Testis (tissue), 3 donors: ENCODE measurements around the gene FAM107B. TPM values are rescaled to one million over a fixed set of nuclear protein-coding genes. Genes with fewer than 3 reads are reported as not detected.

Source experiments
- DNase-seq: peaks from one replicate; pipeline ENCODE4 v3.0.0-alpha.2; 2019
- H3K27ac ChIP-seq, 2 donors: fragments of 200-600 bp; sonication (generic); one replicate each; pipeline ENCODE4 v1.5.1; 2019
- H3K27me3 ChIP-seq: fragments of 200-600 bp; sonication (generic); one replicate; pipeline ENCODE4 v1.5.1; 2019
- H3K36me3 ChIP-seq: fragments of 200-600 bp; sonication (generic); one replicate; pipeline ENCODE4 v1.5.1; 2017; ENCODE audit warnings: low read depth; ENCODE audit errors: missing control alignments
- H3K4me1 ChIP-seq: fragments of 200-600 bp; sonication (generic); one replicate; pipeline ENCODE4 v1.5.1; 2019
- H3K4me3 ChIP-seq, 2 donors: fragments of 200-600 bp; sonication (generic); one replicate each; pipeline ENCODE4 v1.5.1; 2017 to 2019
- H3K9me3 ChIP-seq: fragments of 200-600 bp; sonication (generic); one replicate; pipeline ENCODE4 v1.5.1; 2017
- CTCF ChIP-seq, 3 experiments: fragments of 450-650 bp in 2 of 3; fragments of 200-600 bp in 1 of 3; sonication (generic) in 1 of 3; IDR thresholded peaks; one replicate each; pipeline ENCODE4 v1.5.1; 2016 to 2019; ENCODE audit warnings: antibody characterized with exemption in 3 of 3, mild to moderate bottlenecking in 2 of 3, moderate library complexity in 1 of 3
- POLR2A ChIP-seq: fragments of 450-650 bp; IDR thresholded peaks from one replicate; pipeline ENCODE4 v1.6.1; 2017; ENCODE audit warnings: antibody characterized with exemption, mild to moderate bottlenecking, moderate library complexity
- WGBS, 2 donors: methylation state at CpG; one replicate each; pipeline ENCODE4 v1.1.5; 2018; 5-methylcytosine and 5-hydroxymethylcytosine counted together
- intact Hi-C: fragments of 100-400 bp; cut with DNase I; formaldehyde crosslinking; loops from one replicate; pipeline ENCODE4 v1.15.1; 2023; ENCODE audit warnings: low total_unique reads
- polyA plus RNA-seq: library from polyadenylated mRNA; stranded (reverse); fragments of 350-450 nt; fragmentation: Illumina TruSeq; extraction: RNeasy Lipid Tissue Mini Kit (QIAGEN cat#74804); gene quantifications from one replicate; pipeline ENCODE4 v1.2.3, GENCODE V29; 2014; ENCODE audit warnings: low read depth, low replicate concordance; ENCODE audit not compliant: insufficient read depth
- total RNA-seq, 2 donors: library from RNA; depleted of rRNA; stranded (reverse); fragments of >200 nt; gene quantifications; one replicate each; pipeline ENCODE4 v1.2.3, GENCODE V29; 2016

Gene FAM107B
- total and polyA plus RNA-seq, 3 donors from 2014 or later: 71.7 to 89.5 (median 82.8) TPM

- Histone ChIP-seq H3K9me3 (no peaks in the 10 kb centered on the region), H3K4me1 (no peaks in the 10 kb centered on the region), H3K4me3 (no peak overlapping the region), H3K27ac (no peak overlapping the region), H3K27me3 (no peaks in the 10 kb centered on the region), H3K36me3 (no peaks in the 10 kb centered on the region)
- TF ChIP-seq CTCF (IDR thresholded peaks at IDR 0.05) (no peak), POLR2A (no peak)
- 94 to 98% methylated on average over 4 of the region's 4 CpGs for WGBS, 2 donors
- intact Hi-C loops: no loop called here
- DNase-seq: no peak
Observed at GRCh38 chr10:14481014-14481413, 293.7 kb downstream of the FAM107B start.

GRCh38 chr10:14478604-14479003 is 296.1 kb downstream of the FAM107B start:
- TF ChIP-seq CTCF (IDR thresholded peaks at IDR 0.05): peak; percentile 30 to 44 (median 37)
- TF ChIP-seq POLR2A: no peak
- H3K36me3 ChIP-seq: no peaks in the 10 kb centered on the region
- intact Hi-C loops: no loop called here
- DNase-seq: peak; percentile 78
- H3K4me3 ChIP-seq: no peak overlapping the region
- H3K27me3 ChIP-seq: no peaks in the 10 kb centered on the region
- H3K4me1 ChIP-seq: no peaks in the 10 kb centered on the region
- H3K27ac ChIP-seq: no peak overlapping the region
- WGBS, 2 donors: 40 to 48% methylated on average over 3 of the region's 3 CpGs
- no peaks in the 10 kb centered on the region for H3K9me3 ChIP-seq

- H3K27ac ChIP-seq: no peak overlapping the region
- no peak overlapping the region for H3K4me3 ChIP-seq
- H3K9me3 ChIP-seq: no peaks in the 10 kb centered on the region
- intact Hi-C loops: no loop called here
- no peak for TF ChIP-seq POLR2A
- TF ChIP-seq CTCF (IDR thresholded peaks at IDR 0.05): no peak
- no peak for DNase-seq
- 74 to 83% methylated on average over 7 of the region's 7 CpGs for WGBS, 2 donors
- H3K4me1 ChIP-seq: no peaks in the 10 kb centered on the region
- no peaks in the 10 kb centered on the region for H3K36me3 ChIP-seq
- no peaks in the 10 kb centered on the region for H3K27me3 ChIP-seq
Observed at GRCh38 chr10:14478201-14478600, 296.5 kb downstream of the FAM107B start.

GRCh38 chr10:14477408-14477710 is 297.3 kb downstream of the FAM107B start:
- H3K9me3 ChIP-seq: no peaks in the 10 kb centered on the region
- H3K27ac ChIP-seq: no peak overlapping the region
- no peak overlapping the region for H3K4me3 ChIP-seq
- no peaks in the 10 kb centered on the region for H3K4me1 ChIP-seq
- 65 to 72% methylated on average over 4 of the region's 4 CpGs for WGBS, 2 donors
- H3K36me3 ChIP-seq: no peaks in the 10 kb centered on the region
- no peak for TF ChIP-seq POLR2A
- TF ChIP-seq CTCF (IDR thresholded peaks at IDR 0.05): no peak
- DNase-seq: no peak
- intact Hi-C loops: no loop called here
- no peaks in the 10 kb centered on the region for H3K27me3 ChIP-seq

GRCh38 chr10:14476641-14477407 is 297.9 kb downstream of the FAM107B start:
- 87 to 91% methylated on average over 9 of the region's 9 CpGs for WGBS, 2 donors
- intact Hi-C loops: no loop called here
- Histone ChIP-seq H3K36me3 (no peaks in the 10 kb centered on the region), H3K4me1 (no peaks in the 10 kb centered on the region), H3K27me3 (no peaks in the 10 kb centered on the region), H3K27ac (no peak overlapping the region), H3K4me3 (no peak overlapping the region), H3K9me3 (no peaks in the 10 kb centered on the region)
- no peak for DNase-seq
- no peak for TF ChIP-seq POLR2A
- no peak for TF ChIP-seq CTCF (IDR thresholded peaks at IDR 0.05)
